KMS-11 (cell line): ENCODE measurements around the gene TBC1D14.

Experiments used
- H2AFZ ChIP-seq: fragments of 200-600 bp; sonication (generic); 2 replicates; pipeline ENCODE4 v1.6.1; 2016; ENCODE audit warnings: antibody characterized with exemption, mixed run types, low read depth
- H3K27ac ChIP-seq: fragments of 200-600 bp; sonication (generic); 2 replicates; pipeline ENCODE4 v1.6.1; 2016; ENCODE audit warnings: mild to moderate bottlenecking, mixed run types
- H3K27me3 ChIP-seq: fragments of 200-600 bp; sonication (generic); 2 replicates; pipeline ENCODE4 v1.6.1; 2017; ENCODE audit warnings: mild to moderate bottlenecking, low read depth, mixed run types, moderate library complexity; ENCODE audit not compliant: insufficient read depth
- H3K36me3 ChIP-seq: fragments of 200-600 bp; sonication (generic); 2 replicates; pipeline ENCODE4 v1.6.1; 2017; ENCODE audit warnings: mild to moderate bottlenecking, mixed run types; ENCODE audit not compliant: insufficient read depth
- H3K4me1 ChIP-seq: fragments of 200-600 bp; sonication (generic); 2 replicates; pipeline ENCODE4 v1.6.1; 2016; ENCODE audit warnings: mild to moderate bottlenecking, low read depth, mixed run types; ENCODE audit not compliant: poor library complexity, severe bottlenecking
- H3K4me2 ChIP-seq: fragments of 200-600 bp; sonication (generic); 2 replicates; pipeline ENCODE4 v1.7.0; 2016; ENCODE audit warnings: mild to moderate bottlenecking, mixed run types
- H3K4me3 ChIP-seq: fragments of 200-600 bp; sonication (generic); IDR thresholded peaks from 2 replicates; pipeline ENCODE4 v1.6.1; 2017; ENCODE audit warnings: low read depth, low read length, mixed read lengths; ENCODE audit not compliant: insufficient read depth
- H3K79me2 ChIP-seq: fragments of 200-600 bp; sonication (generic); 2 replicates; pipeline ENCODE4 v1.6.1; 2016; ENCODE audit warnings: low read depth, mixed run types; ENCODE audit not compliant: insufficient read depth
- H3K9ac ChIP-seq: fragments of 200-600 bp; sonication (generic); 2 replicates; pipeline ENCODE4 v1.6.1; 2016; ENCODE audit warnings: mild to moderate bottlenecking, mixed run types
- H4K20me1 ChIP-seq: fragments of 200-600 bp; sonication (generic); 2 replicates; pipeline ENCODE4 v1.6.1; 2016; ENCODE audit warnings: mild to moderate bottlenecking, mixed run types; ENCODE audit not compliant: insufficient read depth
- TF ChIP-seq, protein P1 (sequence below): fragments of 200-600 bp; sonication (generic); conservative IDR thresholded peaks from 2 replicates; pipeline ENCODE4 v1.6.1; 2017; ENCODE audit warnings: low read depth, mild to moderate bottlenecking, antibody characterized with exemption, low read length, moderate library complexity, mixed read lengths

The TBC1D14 gene

DNA sequence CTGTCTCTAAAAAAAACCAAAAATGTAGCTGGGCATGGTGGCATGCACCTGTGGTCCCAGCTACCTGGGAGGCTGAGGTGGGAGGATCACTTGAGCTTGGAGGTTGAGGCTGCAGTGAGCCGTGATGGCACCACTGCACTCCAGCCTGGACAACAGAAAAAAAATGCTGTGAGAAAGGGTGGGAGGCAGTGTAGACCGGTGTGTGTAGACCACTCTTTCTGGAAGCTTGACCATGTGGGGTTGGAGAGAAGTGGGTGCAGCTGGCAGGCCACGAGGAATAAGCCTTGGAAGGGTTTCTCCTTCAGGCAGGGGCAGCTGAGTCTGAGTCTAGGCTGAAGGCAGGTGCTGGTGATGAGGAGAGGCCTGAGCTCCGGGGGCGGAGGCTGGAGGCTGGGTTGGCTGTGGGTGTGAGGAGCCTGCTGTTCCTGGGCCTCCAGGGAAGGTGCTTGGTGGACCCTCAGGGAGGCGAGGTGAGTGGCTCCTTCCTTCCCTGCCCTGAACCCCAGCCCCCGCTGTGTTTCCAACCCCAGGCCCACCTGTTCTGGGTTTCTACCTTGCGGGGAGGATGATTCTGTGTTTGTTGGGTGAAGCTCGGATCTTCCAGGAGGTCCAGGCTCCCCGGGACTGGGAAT is 9.3 kb upstream of the TBC1D14 start:
- no peaks in the 10 kb centered on the region for H3K27me3 ChIP-seq
- no peak overlapping the region for H3K27ac ChIP-seq
- no peak overlapping the region for H2AFZ ChIP-seq
- no peaks in the 10 kb centered on the region for H3K36me3 ChIP-seq
- no peak overlapping the region for H3K4me3 ChIP-seq
- no peaks in the 10 kb centered on the region for H3K79me2 ChIP-seq
- TF ChIP-seq, protein P1, sequence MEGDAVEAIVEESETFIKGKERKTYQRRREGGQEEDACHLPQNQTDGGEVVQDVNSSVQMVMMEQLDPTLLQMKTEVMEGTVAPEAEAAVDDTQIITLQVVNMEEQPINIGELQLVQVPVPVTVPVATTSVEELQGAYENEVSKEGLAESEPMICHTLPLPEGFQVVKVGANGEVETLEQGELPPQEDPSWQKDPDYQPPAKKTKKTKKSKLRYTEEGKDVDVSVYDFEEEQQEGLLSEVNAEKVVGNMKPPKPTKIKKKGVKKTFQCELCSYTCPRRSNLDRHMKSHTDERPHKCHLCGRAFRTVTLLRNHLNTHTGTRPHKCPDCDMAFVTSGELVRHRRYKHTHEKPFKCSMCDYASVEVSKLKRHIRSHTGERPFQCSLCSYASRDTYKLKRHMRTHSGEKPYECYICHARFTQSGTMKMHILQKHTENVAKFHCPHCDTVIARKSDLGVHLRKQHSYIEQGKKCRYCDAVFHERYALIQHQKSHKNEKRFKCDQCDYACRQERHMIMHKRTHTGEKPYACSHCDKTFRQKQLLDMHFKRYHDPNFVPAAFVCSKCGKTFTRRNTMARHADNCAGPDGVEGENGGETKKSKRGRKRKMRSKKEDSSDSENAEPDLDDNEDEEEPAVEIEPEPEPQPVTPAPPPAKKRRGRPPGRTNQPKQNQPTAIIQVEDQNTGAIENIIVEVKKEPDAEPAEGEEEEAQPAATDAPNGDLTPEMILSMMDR: no peak
- H4K20me1 ChIP-seq: no peaks in the 10 kb centered on the region
- no peak overlapping the region for H3K9ac ChIP-seq
- H3K4me2 ChIP-seq: no peak overlapping the region
- H3K4me1 ChIP-seq: no peaks in the 10 kb centered on the region

DNA sequence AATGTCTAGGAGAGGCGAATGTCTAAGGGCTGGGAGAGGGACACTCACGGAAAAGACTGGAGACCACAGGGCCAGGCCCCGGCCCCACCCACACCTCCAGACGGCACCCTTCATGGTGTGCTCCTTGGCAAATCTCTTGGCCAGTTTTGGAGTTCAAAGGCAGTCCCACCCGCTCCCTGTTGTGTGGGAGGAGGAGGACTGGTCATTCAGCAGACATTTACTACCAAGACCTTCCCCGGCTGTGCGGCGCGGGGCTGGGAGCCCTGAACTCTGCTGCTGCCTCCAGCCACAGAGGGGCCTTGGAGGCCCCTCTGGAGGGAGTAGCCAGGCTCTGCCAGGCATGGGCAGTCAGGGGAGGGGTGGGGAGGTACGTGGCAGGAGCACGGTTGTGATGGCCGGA is 8.7 kb upstream of the TBC1D14 start:
- Histone ChIP-seq H3K4me1 (no peaks in the 10 kb centered on the region), H3K79me2 (no peaks in the 10 kb centered on the region), H4K20me1 (no peaks in the 10 kb centered on the region), H3K27ac (no peak overlapping the region), H3K27me3 (no peaks in the 10 kb centered on the region), H3K4me2 (no peak overlapping the region), H3K36me3 (no peaks in the 10 kb centered on the region), H3K4me3 (no peak overlapping the region), H3K9ac (no peak overlapping the region), H2AFZ (no peak overlapping the region)
- TF ChIP-seq, protein P1: no peak

DNA sequence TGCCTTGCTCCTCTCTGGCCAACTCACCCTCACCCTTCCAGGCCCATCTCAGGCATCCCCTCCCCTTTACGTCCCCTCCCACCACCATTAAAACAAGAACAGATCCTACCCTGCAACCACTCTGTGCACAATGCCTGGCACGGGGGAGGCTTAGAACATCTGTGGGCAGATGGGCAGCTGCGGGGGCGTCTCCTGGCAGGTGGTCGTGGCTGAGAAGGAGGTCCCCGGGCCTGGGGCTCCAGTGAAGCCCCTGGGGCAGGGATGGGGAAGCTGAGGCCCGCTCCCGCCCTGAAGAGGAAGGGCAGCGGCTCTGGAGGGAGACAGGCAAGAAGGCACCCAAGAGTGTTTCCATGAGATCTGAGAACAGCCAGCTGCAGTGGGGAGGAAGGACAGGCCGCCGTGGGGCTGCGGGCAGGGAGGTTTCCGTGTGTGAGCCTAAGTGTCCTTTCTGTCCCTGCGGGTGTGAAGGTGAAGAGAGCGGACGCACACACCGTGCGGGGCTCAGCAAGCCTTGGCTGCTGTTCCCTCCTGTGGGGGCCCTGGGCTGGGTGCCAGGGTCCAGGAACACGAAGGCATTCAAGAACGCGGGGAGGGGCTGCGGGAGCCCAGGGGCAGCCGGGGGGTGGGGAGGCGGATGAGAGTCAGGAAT is 7.8 kb upstream of the TBC1D14 start:
- Histone ChIP-seq H3K27ac (no peak overlapping the region), H3K27me3 (no peaks in the 10 kb centered on the region), H3K9ac (no peak overlapping the region), H3K79me2 (no peaks in the 10 kb centered on the region), H3K4me3 (no peak overlapping the region), H2AFZ (no peak overlapping the region), H4K20me1 (no peaks in the 10 kb centered on the region), H3K4me1 (no peaks in the 10 kb centered on the region), H3K36me3 (no peaks in the 10 kb centered on the region), H3K4me2 (no peak overlapping the region)
- TF ChIP-seq, protein P1: no peak

DNA sequence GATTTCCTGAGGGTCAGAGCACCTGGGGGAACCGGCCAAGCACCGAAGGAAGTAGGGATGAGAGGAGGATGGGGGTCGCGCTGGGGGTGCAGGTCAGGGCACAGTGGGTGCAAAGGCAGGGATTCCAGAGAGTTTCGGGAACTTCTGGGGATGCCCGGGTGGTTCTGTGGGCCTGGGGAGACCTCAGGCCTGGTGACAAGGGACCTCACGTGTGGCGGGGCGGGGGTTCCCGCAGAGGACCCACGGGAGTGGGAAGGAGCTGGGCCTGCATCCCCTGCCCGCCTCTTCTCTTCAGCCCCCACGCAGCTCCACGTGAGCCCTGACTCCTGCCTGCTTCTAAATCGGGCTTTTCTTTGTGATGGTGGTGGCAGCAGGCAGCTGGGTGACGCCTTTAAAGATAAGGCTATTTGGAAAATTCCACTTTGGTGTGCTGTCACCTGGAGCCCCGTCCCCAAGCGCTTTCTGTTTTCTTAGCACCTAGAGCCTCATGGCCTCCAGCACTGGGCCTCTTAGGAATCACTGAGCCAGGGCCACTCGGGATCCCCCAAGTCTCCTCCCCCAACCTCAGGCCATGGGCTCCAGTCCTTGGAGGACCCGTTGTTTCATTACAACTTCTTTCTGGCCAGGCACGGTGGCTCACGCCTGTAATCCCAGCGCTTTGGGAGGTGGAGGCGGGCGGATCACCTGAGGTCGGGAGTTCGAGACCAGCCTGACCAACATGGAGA is 7.1 kb upstream of the TBC1D14 start:
- H3K79me2 ChIP-seq: no peaks in the 10 kb centered on the region
- H3K4me1 ChIP-seq: no peaks in the 10 kb centered on the region
- TF ChIP-seq, protein P1: no peak
- no peak overlapping the region for H3K27ac ChIP-seq
- H3K36me3 ChIP-seq: no peaks in the 10 kb centered on the region
- H3K4me3 ChIP-seq: no peak overlapping the region
- no peaks in the 10 kb centered on the region for H3K27me3 ChIP-seq
- H4K20me1 ChIP-seq: no peaks in the 10 kb centered on the region
- H3K9ac ChIP-seq: no peak overlapping the region
- no peak overlapping the region for H3K4me2 ChIP-seq
- no peak overlapping the region for H2AFZ ChIP-seq
